Upper lobe of right lung (tissue), 1 donor: Measurements from ENCODE around the gene TIMM22. TPM values are rescaled to one million over a fixed set of nuclear protein-coding genes. Genes with fewer than 3 reads are reported as not detected.

Experiments used
- ATAC-seq: fragments of 200-7000 bp; cut with Tn5 transposase; one replicate; pipeline ENCODE4 v1.9.1; 2020; ENCODE audit warnings: mild to moderate bottlenecking, moderate library complexity
- DNase-seq: peaks from one replicate; pipeline ENCODE4 v3.0.0-alpha.2; 2020
- H3K27ac ChIP-seq: fragments of 200-600 bp; one replicate; pipeline ENCODE4 v1.8.0; 2022
- H3K27me3 ChIP-seq: fragments of 200-600 bp; one replicate; pipeline ENCODE4 v1.8.0; 2022; ENCODE audit warnings: mild to moderate bottlenecking
- H3K36me3 ChIP-seq: fragments of 200-600 bp; one replicate; pipeline ENCODE4 v1.8.0; 2022
- H3K4me1 ChIP-seq: fragments of 200-600 bp; one replicate; pipeline ENCODE4 v1.8.0; 2022
- H3K4me3 ChIP-seq: fragments of 200-600 bp; one replicate; pipeline ENCODE4 v1.8.0; 2022; ENCODE audit warnings: mild to moderate bottlenecking
- H3K9me3 ChIP-seq: fragments of 200-600 bp; one replicate; pipeline ENCODE4 v1.8.0; 2022
- intact Hi-C: fragments of 100-400 bp; cut with DNase I; formaldehyde crosslinking; loops from one replicate; pipeline ENCODE4 v1.11.0; 2022
- total RNA-seq: library from RNA; stranded (reverse); fragmentation: NEBNext Ultra II Directional; extraction: Animal tissue kit (Norgen Biotek cat#: 25700); gene quantifications from one replicate; pipeline ENCODE4 v1.2.1, GENCODE V29; 2021
- TF ChIP-seq, protein P1 (sequence below): fragments of 200-600 bp; IDR thresholded peaks from one replicate; pipeline ENCODE4 v1.8.0; 2022; ENCODE audit warnings: antibody characterized with exemption
- donor health status: DM: no; HTN: yes; CAD: no; lungs with severe emphysema.

TIMM22 gene
- total RNA-seq, 1 donor from 2014 or later = 10.7 TPM

GRCh38 chr17:979539-980405 is 17.2 kb upstream of the TIMM22 start, which contains the start of gene NXN:
Gene NXN, minus strand, starts transcription at chr17:979776.
- ATAC-seq (peak; percentile 98), DNase-seq (peak; percentile 94)
- H3K9me3 ChIP-seq = no peaks in the 10 kb centered on the region
- peaks cover 14% of the 10 kb centered on the region for H3K4me1 ChIP-seq
- H3K27me3 ChIP-seq = no peaks in the 10 kb centered on the region
- H3K27ac ChIP-seq = peak within 1 kb of the TSS; percentile 70
- intact Hi-C loops = loop anchor here (5.0 kb wide), 1 partner anchor 177 kb away; no protein-coding TSS in a partner anchor
- TF ChIP-seq, protein P1, sequence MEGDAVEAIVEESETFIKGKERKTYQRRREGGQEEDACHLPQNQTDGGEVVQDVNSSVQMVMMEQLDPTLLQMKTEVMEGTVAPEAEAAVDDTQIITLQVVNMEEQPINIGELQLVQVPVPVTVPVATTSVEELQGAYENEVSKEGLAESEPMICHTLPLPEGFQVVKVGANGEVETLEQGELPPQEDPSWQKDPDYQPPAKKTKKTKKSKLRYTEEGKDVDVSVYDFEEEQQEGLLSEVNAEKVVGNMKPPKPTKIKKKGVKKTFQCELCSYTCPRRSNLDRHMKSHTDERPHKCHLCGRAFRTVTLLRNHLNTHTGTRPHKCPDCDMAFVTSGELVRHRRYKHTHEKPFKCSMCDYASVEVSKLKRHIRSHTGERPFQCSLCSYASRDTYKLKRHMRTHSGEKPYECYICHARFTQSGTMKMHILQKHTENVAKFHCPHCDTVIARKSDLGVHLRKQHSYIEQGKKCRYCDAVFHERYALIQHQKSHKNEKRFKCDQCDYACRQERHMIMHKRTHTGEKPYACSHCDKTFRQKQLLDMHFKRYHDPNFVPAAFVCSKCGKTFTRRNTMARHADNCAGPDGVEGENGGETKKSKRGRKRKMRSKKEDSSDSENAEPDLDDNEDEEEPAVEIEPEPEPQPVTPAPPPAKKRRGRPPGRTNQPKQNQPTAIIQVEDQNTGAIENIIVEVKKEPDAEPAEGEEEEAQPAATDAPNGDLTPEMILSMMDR = peak; percentile 17
- H3K4me3 ChIP-seq = peak within 1 kb of the TSS; percentile 73
- no peaks in the 10 kb centered on the region for H3K36me3 ChIP-seq

GRCh38 chr17:980406-981291 is 16.3 kb upstream of the TIMM22 start:
- TF ChIP-seq, protein P1 = peak; percentile 70
- intact Hi-C loops = no loop called here
- peak; percentile 80 for DNase-seq
- Histone ChIP-seq H3K4me1 (peaks cover 6% of the 10 kb centered on the region), H3K4me3 (peak overlapping the region; percentile 73), H3K27ac (peak overlapping the region; percentile 70), H3K36me3 (no peaks in the 10 kb centered on the region), H3K27me3 (no peaks in the 10 kb centered on the region), H3K9me3 (no peaks in the 10 kb centered on the region)
- peak; percentile 68 for ATAC-seq

- H3K9me3 ChIP-seq = no peaks in the 10 kb centered on the region
- TF ChIP-seq, protein P1 = no peak
- no peak overlapping the region for H3K4me3 ChIP-seq
- H3K27ac ChIP-seq = no peak overlapping the region
- ATAC-seq = no peak
- intact Hi-C loops = no loop called here
- H3K27me3 ChIP-seq = no peaks in the 10 kb centered on the region
- H3K36me3 ChIP-seq = no peaks in the 10 kb centered on the region
- H3K4me1 ChIP-seq = peaks cover 6% of the 10 kb centered on the region
- DNase-seq = no peak
Observed at GRCh38 chr17:981292-981658, 15.7 kb upstream of the TIMM22 start.

GRCh38 chr17:983921-984320 is 13.0 kb upstream of the TIMM22 start:
- H3K36me3 ChIP-seq = no peaks in the 10 kb centered on the region
- DNase-seq (no peak), ATAC-seq (no peak)
- H3K4me1 ChIP-seq = peaks cover 6% of the 10 kb centered on the region
- intact Hi-C loops = no loop called here
- H3K27me3 ChIP-seq = no peaks in the 10 kb centered on the region
- no peaks in the 10 kb centered on the region for H3K9me3 ChIP-seq
- no peak overlapping the region for H3K27ac ChIP-seq
- H3K4me3 ChIP-seq = no peak overlapping the region
- TF ChIP-seq, protein P1 = no peak

GRCh38 chr17:986322-986929 is 10.5 kb upstream of the TIMM22 start:
- Histone ChIP-seq H3K36me3 (no peaks in the 10 kb centered on the region), H3K4me1 (no peaks in the 10 kb centered on the region), H3K9me3 (no peaks in the 10 kb centered on the region), H3K27ac (no peak overlapping the region), H3K27me3 (no peaks in the 10 kb centered on the region), H3K4me3 (no peak overlapping the region)
- intact Hi-C loops = loop anchor here (5.0 kb wide), 1 partner anchor 194 kb away; no protein-coding TSS in a partner anchor
- DNase-seq = no peak
- ATAC-seq = no peak
- TF ChIP-seq, protein P1 = no peak
